Measurements from ENCODE around the gene APOBEC3C.
"Not testable (repeated sequence)": the region's sequence is repeated elsewhere in the genome, so short reads cannot be mapped to it uniquely, and the experiment has no call there.

DNA sequence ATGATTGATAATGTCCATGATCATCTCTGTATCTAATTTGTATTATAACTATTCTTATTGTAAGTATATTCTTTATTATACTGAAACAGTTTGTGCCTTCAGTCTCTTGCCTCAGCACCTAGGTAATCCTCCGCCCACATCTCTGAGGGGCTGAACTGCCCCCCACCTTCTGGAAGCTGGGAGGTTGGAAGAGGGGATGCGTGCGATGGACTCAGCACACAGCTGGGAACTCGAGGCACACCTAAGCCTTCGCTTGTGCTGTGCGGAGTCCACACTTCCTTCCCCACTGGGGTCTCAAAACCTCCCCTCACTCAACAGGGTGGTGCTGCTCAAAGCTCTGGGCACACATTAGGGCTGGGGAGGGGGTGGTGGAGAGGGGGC is 506 bp upstream of the APOBEC3C start:
- TF ChIP-seq, protein P1, sequence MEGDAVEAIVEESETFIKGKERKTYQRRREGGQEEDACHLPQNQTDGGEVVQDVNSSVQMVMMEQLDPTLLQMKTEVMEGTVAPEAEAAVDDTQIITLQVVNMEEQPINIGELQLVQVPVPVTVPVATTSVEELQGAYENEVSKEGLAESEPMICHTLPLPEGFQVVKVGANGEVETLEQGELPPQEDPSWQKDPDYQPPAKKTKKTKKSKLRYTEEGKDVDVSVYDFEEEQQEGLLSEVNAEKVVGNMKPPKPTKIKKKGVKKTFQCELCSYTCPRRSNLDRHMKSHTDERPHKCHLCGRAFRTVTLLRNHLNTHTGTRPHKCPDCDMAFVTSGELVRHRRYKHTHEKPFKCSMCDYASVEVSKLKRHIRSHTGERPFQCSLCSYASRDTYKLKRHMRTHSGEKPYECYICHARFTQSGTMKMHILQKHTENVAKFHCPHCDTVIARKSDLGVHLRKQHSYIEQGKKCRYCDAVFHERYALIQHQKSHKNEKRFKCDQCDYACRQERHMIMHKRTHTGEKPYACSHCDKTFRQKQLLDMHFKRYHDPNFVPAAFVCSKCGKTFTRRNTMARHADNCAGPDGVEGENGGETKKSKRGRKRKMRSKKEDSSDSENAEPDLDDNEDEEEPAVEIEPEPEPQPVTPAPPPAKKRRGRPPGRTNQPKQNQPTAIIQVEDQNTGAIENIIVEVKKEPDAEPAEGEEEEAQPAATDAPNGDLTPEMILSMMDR (IDR thresholded peaks at IDR 0.05) = not testable (repeated sequence)
- TF ChIP-seq POLR2A (IDR thresholded peaks at IDR 0.05) = not testable (repeated sequence)
